GM12878 (cell line): Measurements from ENCODE around the gene PRCP. TPM values are rescaled to one million over a fixed set of nuclear protein-coding genes. Genes with fewer than 3 reads are reported as not detected.
A peak's percentile ranks its signal among the peaks of the same experiment; 100 is the strongest.

Source experiments
- ATAC-seq: fragments of 200-7000 bp; cut with Tn5 transposase; 3 replicates; pipeline ENCODE4 v1.9.1; 2020; ENCODE audit warnings: mild to moderate bottlenecking, moderate library complexity
- BruUV-seq: library from RNA; stranded (reverse); fragments of 400-500 nt; replicated peaks from 2 replicates; lab custom pipeline; 2021; lab: Mats Ljungman, UMichigan
- CTCF ChIA-PET: fragments of 300-600 bp; sonication (Branson Sonifier 250); formaldehyde crosslinking; extraction: SDS; loops from one replicate; lab custom pipeline; 2021; ENCODE audit warnings: inconsistent platforms; lab: Yijun Ruan, JAX
- POLR2A ChIA-PET: fragments of 350-600 bp; formaldehyde crosslinking; extraction: SDS; loops from one replicate; lab custom pipeline; 2021; ENCODE audit warnings: inconsistent platforms; lab: Charles Lee
- RAD21 ChIA-PET: fragments of 300-600 bp; sonication (Branson Sonifier 250); formaldehyde crosslinking; loops from one replicate; lab custom pipeline; 2023; ENCODE audit warnings: antibody characterized with exemption; ENCODE audit not compliant: unreplicated experiment; lab: Charles Lee
- SMC1A ChIA-PET: fragments of 300-600 bp; sonication (Branson Sonifier 250); formaldehyde crosslinking; loops from one replicate; lab custom pipeline; 2023; ENCODE audit not compliant: unreplicated experiment, uncharacterized antibody; lab: Charles Lee
- DNase-seq: peaks from one replicate; pipeline ENCODE4 v3.0.0-alpha.2; 2011; ENCODE audit warnings: low read depth, low spot score
- FAIRE-seq: peaks from 3 replicates; lab custom pipeline; 2011; peaks lifted over from hg19 to GRCh38; lab: Jason Lieb, UNC
- H2AFZ ChIP-seq: 2 replicates; pipeline ENCODE4 v1.6.0; 2011; ENCODE audit warnings: low read depth, low read length, control low read depth; ENCODE audit not compliant: control insufficient read depth
- H3K27ac ChIP-seq: 2 replicates; pipeline ENCODE4 v1.5.1; 2011; ENCODE audit warnings: control low read depth; ENCODE audit not compliant: control insufficient read depth, insufficient read depth
- H3K27me3 ChIP-seq, 2 experiments: replicated peaks in 1 of 2; 2 replicates each; pipeline versions ENCODE4 v1.6.0 to v1.6.1; 2011; ENCODE audit warnings: low read length in 1 of 2; ENCODE audit not compliant: control insufficient read depth in 2 of 2, insufficient read depth in 2 of 2
- H3K36me3 ChIP-seq, 2 experiments: 2 replicates each; pipeline ENCODE4 v1.5.1; 2011; ENCODE audit warnings: low read length in 1 of 2; ENCODE audit not compliant: control insufficient read depth in 2 of 2, insufficient read depth in 2 of 2
- H3K4me1 ChIP-seq: 2 replicates; pipeline ENCODE4 v1.6.1; 2011; ENCODE audit warnings: mild to moderate bottlenecking, low read length, moderate library complexity, mixed read lengths; ENCODE audit not compliant: control insufficient read depth, insufficient read depth
- H3K4me2 ChIP-seq: 2 replicates; pipeline ENCODE4 v1.6.0; 2011; ENCODE audit warnings: control low read depth; ENCODE audit not compliant: control insufficient read depth, insufficient read depth
- H3K4me3 ChIP-seq: fragments of 200-600 bp; sonication (generic); 2 replicates; pipeline ENCODE4 v1.5.1; 2016
- H3K79me2 ChIP-seq: 2 replicates; pipeline ENCODE4 v1.6.0; 2011; ENCODE audit warnings: low read length; ENCODE audit not compliant: control insufficient read depth, insufficient read depth
- H3K9ac ChIP-seq: 2 replicates; pipeline ENCODE4 v1.8.0; 2011; ENCODE audit warnings: low read length, control low read depth, mixed read lengths; ENCODE audit not compliant: control insufficient read depth, insufficient read depth
- H3K9me3 ChIP-seq: replicated peaks from 3 replicates; pipeline ENCODE4 v1.5.1; 2011; ENCODE audit warnings: mild to moderate bottlenecking, low read length; ENCODE audit not compliant: control insufficient read depth, insufficient read depth
- H4K20me1 ChIP-seq: 2 replicates; pipeline ENCODE4 v1.6.0; 2011; ENCODE audit not compliant: control insufficient read depth, insufficient read depth
- CUX1 ChIP-seq: IDR thresholded peaks from 2 replicates; pipeline ENCODE4 v1.6.1; 2012; ENCODE audit warnings: improper control_type of control experiment, low read depth, low read length; ENCODE audit not compliant: insufficient replicate concordance
- DPF2 ChIP-seq: fragments of 450-650 bp; IDR thresholded peaks from 2 replicates; pipeline ENCODE4 v1.6.1; 2017; ENCODE audit warnings: mild to moderate bottlenecking
- FOXK2 ChIP-seq: fragments of 450-650 bp; IDR thresholded peaks from 2 replicates; pipeline ENCODE4 v1.6.1; 2017; ENCODE audit warnings: mild to moderate bottlenecking, moderate library complexity
- FOXM1 ChIP-seq: IDR thresholded peaks from 2 replicates; pipeline ENCODE4 v1.6.1; 2012; ENCODE audit warnings: low read depth, mild to moderate bottlenecking, inconsistent platforms, low read length, moderate library complexity
- GABPA ChIP-seq: IDR thresholded peaks from 2 replicates; pipeline ENCODE4 v1.6.1; 2014; ENCODE audit warnings: antibody characterized with exemption, low read depth, mild to moderate bottlenecking, inconsistent platforms
- MEF2A ChIP-seq: IDR thresholded peaks from 2 replicates; pipeline ENCODE4 v1.6.1; 2011; ENCODE audit warnings: low read depth, mild to moderate bottlenecking, low read length, moderate library complexity; ENCODE audit not compliant: insufficient read depth
- MEF2B ChIP-seq: fragments of 450-650 bp; IDR thresholded peaks from 2 replicates; pipeline ENCODE4 v1.6.1; 2018; ENCODE audit warnings: mild to moderate bottlenecking, moderate library complexity; ENCODE audit not compliant: partially characterized antibody, poor library complexity, severe bottlenecking
- NFIC ChIP-seq: IDR thresholded peaks from 2 replicates; pipeline ENCODE4 v1.6.1; 2012; ENCODE audit warnings: low read depth, mild to moderate bottlenecking, inconsistent platforms, low read length, moderate library complexity
- RUNX3 ChIP-seq: IDR thresholded peaks from 2 replicates; pipeline ENCODE4 v1.6.1; 2012; ENCODE audit warnings: low read length, inconsistent platforms
- SIN3A ChIP-seq: IDR thresholded peaks from 2 replicates; pipeline ENCODE4 v1.6.1; 2012; ENCODE audit warnings: low read depth, low read length, improper control_type of control experiment
- ZNF207 ChIP-seq: fragments of 450-650 bp; IDR thresholded peaks from 2 replicates; pipeline ENCODE4 v1.6.1; 2014; ENCODE audit warnings: antibody characterized with exemption, mild to moderate bottlenecking, borderline replicate concordance
- ZNF687 ChIP-seq: fragments of 450-650 bp; IDR thresholded peaks from 2 replicates; pipeline ENCODE4 v1.6.1; 2017; ENCODE audit warnings: mild to moderate bottlenecking, moderate library complexity
- WGBS: methylation state at CpG from one replicate; pipeline ENCODE4 v1.1.6; 2016; ENCODE audit warnings: low lambda C conversion rate; ENCODE audit not compliant: insufficient replicate concordance, insufficient coverage; ENCODE audit errors: missing lambda C conversion rate; 5-methylcytosine and 5-hydroxymethylcytosine counted together
- in situ Hi-C: fragments of 300-500 bp; cut with MboI; formaldehyde crosslinking; loops from 9 replicates; pipeline ENCODE4 v1.14.3; 2018; ENCODE audit warnings: mixed read lengths
- intact Hi-C: fragments of 100-400 bp; cut with micrococcal nuclease; formaldehyde crosslinking; loops from one replicate; pipeline ENCODE4 v1.14.2; 2022; ENCODE audit not compliant: unreplicated experiment
- polyA plus RNA-seq, 11 experiments: library from polyadenylated mRNA; depleted of rRNA in 4 of 11; unstranded in 6 of 11; stranded (reverse) in 5 of 11; fragments of >200 nt; fragmentation: Nextera tagmentation in 4 of 11; fragmentation: Illumina TruSeq in 1 of 11; extraction: Ambion mirVana in 4 of 11; extraction: Trizol in 1 of 11; gene quantifications; 1 replicate in 1 of 11; 2 replicates in 10 of 11; pipeline versions ENCODE4 v1.2.1 to v1.2.3, GENCODE V29; 2011 to 2016; ENCODE audit warnings: inconsistent platforms in 2 of 11, missing spikeins in 2 of 11, low read depth in 1 of 11
- total RNA-seq, 4 experiments: library from RNA; depleted of rRNA in 3 of 4; stranded (reverse); fragments of >200 nt in 3 of 4; fragmentation: Illumina TruSeq in 1 of 4; extraction: Trizol in 1 of 4; gene quantifications; 2 replicates each; pipeline versions ENCODE4 v1.2.1 to v1.2.3, GENCODE V29; 2013 to 2021

Gene PRCP
- total and polyA plus RNA-seq, 10 of the 15 experiments (the other 5 are each of a cell fraction or from before 2014, with no cell fraction given): 14.9 to 43.6 (median 20.0) TPM

- CTCF ChIA-PET: interaction anchor here (0.7 to 3.4 kb wide), 29 partner anchors 9 to 739 kb away, joined by 3 to 14 read pairs (median 4); partner anchors contain the start of genes ANKRD42, DDIAS and PRCP
- no peak overlapping the region for H3K4me3 ChIP-seq
- peak overlapping the region; percentile 75 for H3K4me2 ChIP-seq
- no peak for DNase-seq
- POLR2A ChIA-PET: interaction anchor here (0.6 to 2.2 kb wide), 16 partner anchors 9 to 263 kb away, joined by 3 to 12 read pairs (median 4); partner anchors contain the start of genes ANKRD42, DDIAS, PCF11 and PRCP
- peaks cover 2% of the 10 kb centered on the region in 2 experiments; a peak in 2 of 4 replicates for H3K36me3 ChIP-seq
- ATAC-seq: peak; percentile 77
- intact Hi-C loops: no loop called here
- peak overlapping the region; percentile 8 for H3K9ac ChIP-seq
- in situ Hi-C loops: no loop called here
- WGBS: 30% methylated on average over 3 of the region's 3 CpGs
- H3K4me1 ChIP-seq: peaks cover 15% of the 10 kb centered on the region
- RAD21 ChIA-PET: interaction anchor here (0.6 to 3.4 kb wide), 27 partner anchors 9 to 320 kb away, joined by 3 to 31 read pairs (median 7); partner anchors contain the start of genes DDIAS, PCF11, PRCP and RAB30
- no peaks in the 10 kb centered on the region for H3K9me3 ChIP-seq
- H3K27ac ChIP-seq: peak overlapping the region; percentile 82
- TF ChIP-seq GABPA (0 out of 2 replicates have a peak, but pooled peaks have one; percentile 17), FOXM1 (0 out of 2 replicates have a peak, but pooled peaks have one; percentile 31), ZNF687 (peak; percentile 68), ZNF207 (no peak), CUX1 (no peak), DPF2 (no peak), MEF2A (peak; percentile 84), NFIC (peak; percentile 46; the same call in 1 of the 2 replicates), MEF2B (peak; percentile 44), RUNX3 (peak; percentile 28; the same call in 1 of the 2 replicates), SIN3A (no peak), FOXK2 (no peak)
- TF ChIP-seq, all 136 proteins: peak for 7
- Histone ChIP-seq H3K79me2 (no peaks in the 10 kb centered on the region), H3K27me3 (no peaks in the 10 kb centered on the region), H2AFZ (no peak overlapping the region; the same call in 1 of the 2 replicates), H4K20me1 (no peaks in the 10 kb centered on the region)
- FAIRE-seq: no peak
- BruUV-seq: no TSS peak
- SMC1A ChIA-PET: interaction anchor here (0.6 to 6.7 kb wide), 43 partner anchors 9 to 683 kb away, joined by 3 to 85 read pairs (median 5); partner anchors contain the start of genes DDIAS, PCF11, PRCP and RAB30
These were observed 30.0 kb upstream of the PRCP start for GRCh38 chr11:82930229-82930628.
